Activated CD4-positive, CD25-positive, alpha-beta regulatory T cell (primary cell): ENCODE results near the gene KRTAP3-3.

Experiments
- DNase-seq, 4 experiments: peaks; one replicate each; lab custom pipeline; 2025; lab: John Stamatoyannopoulos, UW

Gene KRTAP3-3

DNA sequence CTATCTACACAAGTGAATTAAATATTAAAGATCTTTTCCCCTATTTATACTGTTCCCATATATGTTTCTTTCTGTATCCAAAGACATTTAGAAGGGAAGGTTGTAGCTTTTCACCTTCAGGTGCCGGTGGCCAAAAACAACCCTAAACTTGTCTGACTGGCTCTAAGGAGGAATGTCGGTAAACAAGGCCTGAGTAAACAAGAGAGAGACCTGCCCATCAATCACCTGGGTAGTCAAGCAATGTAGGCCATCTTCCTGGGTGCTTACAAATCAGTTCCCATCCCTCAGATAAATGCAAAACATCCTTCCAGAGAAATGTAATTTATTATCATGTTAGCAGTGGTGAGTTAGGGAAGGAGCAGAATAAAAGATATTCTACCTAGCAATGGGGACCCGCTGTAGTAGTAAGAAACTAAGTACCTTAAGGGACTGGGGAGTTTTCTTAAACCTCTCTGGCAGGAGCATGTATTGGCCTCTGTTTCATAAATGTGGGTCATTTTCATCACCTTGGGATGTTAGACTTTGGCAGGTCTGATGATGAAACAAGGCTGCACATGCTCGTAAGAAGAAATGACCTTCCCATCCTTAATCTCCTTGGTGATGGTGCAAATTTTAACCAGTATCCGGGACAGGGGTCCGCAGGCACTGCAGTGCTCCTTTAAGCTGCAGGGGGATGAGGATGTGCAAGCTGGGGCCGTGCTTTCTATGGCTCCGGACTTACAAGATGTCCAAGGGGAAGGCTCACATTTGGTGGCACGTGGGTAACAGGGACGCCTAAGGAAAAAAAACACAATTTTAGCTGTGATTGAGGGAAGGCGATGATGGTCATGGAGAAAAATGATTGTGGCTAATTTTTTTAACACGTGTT lies 35.6 kb downstream of the KRTAP3-3 start:
- DNase-seq = no peak

DNA sequence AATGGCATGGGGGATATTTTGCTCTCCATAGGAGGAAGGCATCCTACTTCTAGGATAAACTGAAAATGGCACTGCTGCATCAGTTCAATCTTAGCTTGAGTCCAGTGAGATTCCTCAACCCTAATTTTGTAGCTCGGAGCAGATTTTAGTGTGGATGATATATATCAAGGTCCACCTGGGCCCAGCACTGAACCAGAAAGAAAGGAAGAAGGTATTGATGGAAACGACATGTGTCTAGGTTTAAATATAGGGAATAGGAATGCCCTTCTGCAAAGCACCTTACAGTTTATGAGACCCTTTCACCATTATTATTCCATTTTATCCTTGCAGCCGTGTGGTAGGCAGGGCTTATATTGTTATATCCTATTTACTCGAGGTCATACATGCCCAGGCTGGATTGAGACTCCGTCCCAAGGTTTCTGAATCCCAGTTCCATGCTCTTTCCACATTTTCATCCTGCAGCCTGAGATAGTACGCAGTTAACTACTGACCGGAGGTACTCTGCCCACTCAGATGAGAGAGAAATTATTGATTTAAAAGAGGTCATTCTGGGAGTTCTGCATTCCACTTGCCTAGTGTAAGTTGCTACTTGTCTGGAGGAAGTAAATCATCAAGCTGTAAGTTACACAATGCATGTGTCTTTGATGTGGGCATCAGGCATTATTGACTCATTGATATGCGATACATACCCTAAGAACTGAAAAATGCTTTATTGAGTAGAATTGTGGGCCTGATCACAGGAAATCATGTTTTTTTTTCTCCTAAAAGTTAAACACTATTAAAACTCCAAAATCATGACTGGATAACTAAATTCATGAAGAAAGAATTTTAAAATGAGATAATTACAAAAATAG lies 37.3 kb downstream of the KRTAP3-3 start:
- no peak for DNase-seq

DNA sequence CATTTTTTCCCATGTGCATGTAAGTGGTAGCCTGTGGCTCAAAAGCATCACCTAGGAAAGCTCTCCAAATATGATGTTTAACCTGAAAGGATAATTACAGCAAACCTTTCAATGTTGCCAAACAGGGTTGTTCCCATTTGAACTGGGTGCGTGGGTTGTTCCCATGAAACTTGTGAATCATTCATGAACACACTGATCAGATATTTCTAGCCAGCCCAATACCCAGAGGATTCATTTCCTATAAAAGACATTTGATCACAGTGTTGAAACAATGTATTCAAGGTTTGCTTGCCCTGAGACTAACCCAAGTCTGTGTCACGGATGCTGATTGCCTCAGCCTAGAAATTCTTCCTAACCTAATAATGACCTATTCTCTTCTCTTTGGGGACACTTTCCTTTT lies 40.1 kb downstream of the KRTAP3-3 start:
- no peak for DNase-seq

DNA sequence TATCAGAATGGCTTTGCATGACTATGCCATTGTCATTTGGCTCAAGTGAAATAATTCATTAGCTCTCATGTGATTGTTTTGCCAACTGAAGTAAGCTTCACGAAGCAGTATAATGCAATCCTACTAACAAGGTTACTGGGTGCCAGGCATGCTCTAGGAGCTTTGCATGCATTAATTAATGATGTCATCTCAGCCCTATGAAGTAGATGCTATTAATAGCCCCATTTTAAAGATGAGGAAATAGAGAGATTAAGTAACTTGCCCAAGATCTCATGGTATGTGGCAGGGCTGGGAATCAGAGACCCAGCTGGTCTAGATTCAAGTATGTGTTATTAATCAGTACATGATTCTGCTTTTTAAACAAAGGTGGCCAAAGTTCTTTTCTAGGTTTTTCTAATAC lies 41.3 kb downstream of the KRTAP3-3 start:
- no peak for DNase-seq

DNA sequence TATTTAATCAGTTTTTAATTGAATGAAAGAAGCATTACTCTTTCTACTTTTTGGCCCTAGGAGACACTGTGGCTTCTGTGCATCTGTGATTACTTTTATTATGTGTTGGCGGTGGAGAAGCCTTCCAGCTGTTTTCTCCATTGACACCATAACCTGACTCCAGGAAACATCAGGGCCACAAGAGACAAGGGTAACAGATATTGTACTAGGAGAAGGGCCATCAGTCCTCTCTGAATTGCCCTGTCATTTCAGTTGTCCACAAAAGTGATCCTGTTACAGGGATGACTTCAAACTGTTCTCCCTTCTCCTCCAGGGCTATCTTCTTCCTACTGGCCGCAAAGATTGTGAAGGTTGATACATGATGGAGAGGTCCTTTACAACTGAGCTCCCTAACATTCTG lies 41.8 kb downstream of the KRTAP3-3 start:
- DNase-seq = no peak

DNA sequence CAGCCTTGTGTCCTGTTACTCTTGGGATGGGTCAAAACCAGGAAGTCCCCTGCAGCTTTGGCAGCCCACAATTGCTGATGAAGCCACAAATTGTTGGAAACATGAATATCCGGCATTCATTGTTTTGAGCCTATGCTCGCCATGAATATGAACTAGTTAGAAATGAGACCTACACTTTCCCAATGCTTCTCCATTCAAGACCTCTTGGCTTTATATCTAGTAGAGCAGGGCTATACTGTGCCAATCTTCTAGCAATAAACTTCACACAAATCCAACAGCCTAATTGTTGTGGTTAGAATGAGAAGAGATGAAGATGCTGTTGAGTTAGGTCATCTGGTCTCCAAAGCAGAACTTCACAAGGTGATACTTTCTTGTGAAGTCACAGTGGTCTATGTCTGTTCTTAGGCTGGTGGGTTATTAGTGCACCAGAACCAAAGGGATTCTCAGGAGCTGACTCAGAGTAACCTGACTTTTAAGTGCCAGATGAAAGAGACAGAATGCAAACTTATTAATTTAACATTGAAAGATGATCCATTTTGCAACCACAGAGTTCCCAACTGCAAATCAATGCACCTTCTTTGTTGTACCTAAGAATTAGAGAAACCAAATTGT lies 42.8 kb downstream of the KRTAP3-3 start:
- no peak for DNase-seq

DNA sequence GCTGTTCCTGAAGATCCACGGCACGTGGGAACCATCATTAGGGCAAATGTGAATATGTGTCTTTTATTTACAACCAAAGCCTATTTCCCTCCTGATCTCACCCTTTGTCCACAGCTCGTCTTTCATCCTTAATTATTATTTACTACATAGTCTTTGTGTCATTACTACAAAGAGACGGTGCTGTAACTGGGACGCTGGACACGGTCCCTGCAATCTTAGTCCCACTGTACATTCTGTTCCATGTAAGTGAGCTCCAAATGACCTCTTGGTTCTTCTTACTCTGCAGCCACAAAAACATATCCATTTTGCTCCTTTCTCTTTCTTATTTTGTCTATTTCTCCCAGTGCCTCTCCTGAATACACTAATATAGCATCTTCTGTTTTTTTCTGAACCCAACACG lies 43.8 kb downstream of the KRTAP3-3 start:
- DNase-seq = no peak

DNA sequence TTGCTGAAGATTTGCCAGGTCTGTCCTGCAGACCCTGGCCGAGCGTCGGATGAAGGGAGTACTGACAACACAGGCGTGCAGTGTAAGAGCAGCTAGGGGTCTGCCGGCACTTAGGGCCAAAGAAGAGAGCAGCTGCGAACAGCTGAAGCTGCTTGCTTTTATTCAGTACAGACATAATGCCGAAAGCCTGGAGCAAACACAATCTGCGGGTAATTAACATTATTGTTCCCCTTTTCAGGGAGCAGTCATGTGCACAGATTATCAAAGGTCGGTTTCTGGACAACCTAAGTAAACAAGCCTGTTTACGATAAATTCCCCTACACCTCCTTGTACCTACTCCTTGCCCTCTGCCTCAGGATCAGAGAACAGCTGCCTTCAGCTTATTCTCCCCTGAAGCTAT lies 44.5 kb downstream of the KRTAP3-3 start:
- DNase-seq = no peak

DNA sequence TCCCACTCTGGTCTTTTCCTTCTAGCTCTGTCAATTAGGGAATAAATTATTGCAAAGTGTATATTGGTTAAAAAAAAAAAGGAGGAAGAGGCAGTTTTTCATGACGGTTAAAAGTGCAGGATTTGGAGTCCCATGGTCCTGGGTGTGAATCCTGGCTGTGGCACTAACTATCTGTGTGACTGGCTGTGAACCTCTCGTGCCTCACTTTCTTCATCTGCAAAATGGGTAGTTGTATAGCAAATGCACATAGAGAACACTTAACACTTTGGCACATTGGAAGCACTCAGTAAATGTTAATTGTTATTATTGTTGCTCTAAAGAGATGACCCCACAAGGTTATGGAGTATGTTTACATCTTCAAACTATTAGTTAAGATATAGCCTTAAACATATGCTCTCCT lies 46.0 kb downstream of the KRTAP3-3 start:
- DNase-seq = no peak

DNA sequence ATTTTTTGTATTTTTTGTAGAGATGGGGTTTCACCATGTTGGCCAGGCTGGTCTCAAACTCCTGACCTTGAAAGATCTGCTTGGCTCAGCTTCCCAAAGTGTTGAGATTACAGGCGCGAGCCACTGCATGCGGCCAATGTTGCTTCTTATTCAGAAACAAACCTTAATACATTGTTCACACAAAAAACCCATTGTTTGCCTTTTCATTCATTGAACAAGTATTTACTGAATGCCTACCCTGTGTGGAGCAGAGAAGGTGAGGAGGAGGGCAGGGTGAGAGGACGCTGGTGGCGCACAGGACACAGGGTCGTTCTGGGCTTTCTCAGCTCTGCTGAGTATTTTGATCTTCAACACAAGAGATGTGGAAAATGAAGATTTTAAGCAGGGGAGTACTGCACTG lies 48.5 kb downstream of the KRTAP3-3 start:
- no peak for DNase-seq

DNA sequence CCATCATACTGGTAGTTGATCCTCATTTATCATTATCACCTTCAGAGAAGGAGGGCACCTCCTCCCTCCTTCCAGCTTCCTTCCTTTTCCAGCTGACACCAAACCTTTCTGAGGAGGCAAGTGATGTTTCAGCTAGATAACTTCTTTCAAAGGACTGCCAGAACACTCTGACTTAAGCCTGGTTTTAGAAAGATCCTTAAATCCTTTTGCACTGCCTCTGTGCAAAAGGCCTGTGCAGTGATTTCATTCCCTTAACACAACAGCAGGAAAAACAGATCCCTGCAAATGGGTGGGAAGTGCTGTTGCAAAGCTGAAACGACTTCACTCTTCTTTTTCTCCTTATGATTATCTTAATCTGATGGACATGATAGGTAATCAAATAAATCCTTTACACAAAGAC lies 49.4 kb downstream of the KRTAP3-3 start:
- DNase-seq = no peak
